Stimulated activated CD8-positive, alpha-beta memory T cell treated with anti-CD3 and anti-CD28 coated beads, Interleukin-15, amount 100 ng/mL, for 48 hours (primary cell): ENCODE data around the gene SHB.

Experiments used
- DNase-seq, 2 donors: peaks; one replicate each; pipeline ENCODE4 v3.0.0-alpha.2; 2020; ENCODE audit warnings: low read depth in 2 of 2

SHB gene

DNA sequence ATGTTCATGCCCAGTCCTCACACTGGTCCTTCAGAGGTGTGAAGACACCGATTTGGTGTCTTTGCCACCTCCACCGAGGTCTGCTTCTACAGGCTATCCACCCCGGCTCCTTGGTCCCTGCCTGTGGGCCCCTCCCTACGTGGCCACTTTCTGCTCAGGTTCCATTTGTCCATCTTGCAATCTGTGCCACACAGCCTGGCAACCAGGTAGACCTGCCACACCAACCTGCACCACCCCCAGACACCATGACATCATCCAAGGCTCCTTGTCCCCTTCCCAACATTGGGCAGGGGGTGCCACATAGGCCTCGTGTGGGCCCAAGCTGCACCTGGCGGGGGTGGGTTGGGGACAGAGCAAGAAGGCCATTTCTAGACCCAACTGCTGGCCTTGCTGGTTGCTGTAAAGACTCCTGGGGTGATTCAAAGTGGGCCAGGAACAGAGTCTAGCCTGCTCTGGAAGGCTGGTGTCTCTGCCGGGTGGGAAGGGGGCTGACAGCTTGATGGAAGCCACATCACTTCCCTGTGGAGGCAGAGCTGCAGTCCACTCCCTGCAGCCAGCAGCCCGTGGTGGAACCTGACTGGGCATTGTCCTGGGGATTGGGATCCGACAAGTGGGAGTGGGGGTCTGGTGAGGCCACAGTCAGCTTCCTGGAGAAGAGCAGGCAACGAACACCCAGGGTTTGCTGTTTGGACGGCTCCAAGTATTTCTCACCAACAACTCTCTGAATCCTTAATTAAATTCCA, 99.3 kb downstream of the SHB start:
- DNase-seq, result no peak

DNA sequence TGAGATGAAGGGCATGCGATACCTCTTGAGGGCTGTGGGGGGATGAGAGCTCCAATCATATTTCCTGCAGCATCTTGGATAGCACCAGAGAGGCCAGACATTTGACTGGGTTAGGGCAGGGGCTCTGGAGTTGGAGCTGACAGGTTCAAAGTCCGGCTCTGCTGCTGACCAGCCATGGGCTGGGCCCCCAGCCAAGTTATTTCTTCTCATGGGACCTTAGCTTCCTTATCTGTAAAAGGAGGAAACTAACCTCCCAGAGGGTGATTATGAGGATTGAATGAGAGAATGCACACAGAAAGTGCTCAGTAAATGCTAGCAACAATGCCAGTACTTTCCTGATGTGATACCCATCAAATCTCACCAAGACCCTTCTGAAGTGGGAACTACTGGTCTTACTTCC, 99.9 kb downstream of the SHB start:
- DNase-seq, result no peak

DNA sequence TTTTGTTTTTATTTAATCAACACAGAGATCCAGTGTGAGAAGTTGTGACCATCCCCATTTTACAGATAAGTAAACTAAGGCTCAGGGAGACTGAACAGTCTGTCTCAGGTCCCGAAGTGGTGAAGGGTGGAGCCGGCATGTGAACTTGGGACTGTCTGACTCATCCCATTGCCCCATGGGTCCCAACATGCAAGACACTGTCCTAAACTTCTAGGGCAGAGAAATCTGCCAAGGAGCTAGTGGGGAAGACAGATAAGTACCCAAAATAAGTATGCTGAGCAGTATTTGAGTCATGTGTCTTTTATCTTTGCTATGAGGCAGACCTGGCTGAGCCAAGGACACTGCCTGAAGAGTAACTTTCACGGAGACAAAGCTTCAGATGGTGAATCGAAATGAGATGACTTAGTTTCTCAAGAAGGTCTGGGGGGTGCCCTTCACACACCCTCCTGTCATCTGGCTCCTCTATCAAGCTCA, 100.8 kb downstream of the SHB start:
- no peak for DNase-seq

DNA sequence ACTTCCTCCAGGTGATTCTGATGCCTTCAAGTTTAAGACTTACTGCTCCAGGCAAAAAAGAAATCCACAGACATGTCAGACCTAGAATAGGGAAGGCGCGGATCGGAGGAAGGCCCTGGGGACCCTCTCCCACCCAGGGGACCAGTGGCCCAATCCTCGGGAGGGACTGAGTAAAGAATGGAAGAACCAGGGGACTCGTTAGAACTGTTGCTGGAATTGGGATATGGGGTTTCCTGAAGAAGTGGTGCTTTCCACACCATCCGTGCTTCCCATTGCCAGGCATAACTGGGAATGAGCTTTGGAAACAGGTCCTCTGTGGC, 101.3 kb downstream of the SHB start:
- no peak for DNase-seq

DNA sequence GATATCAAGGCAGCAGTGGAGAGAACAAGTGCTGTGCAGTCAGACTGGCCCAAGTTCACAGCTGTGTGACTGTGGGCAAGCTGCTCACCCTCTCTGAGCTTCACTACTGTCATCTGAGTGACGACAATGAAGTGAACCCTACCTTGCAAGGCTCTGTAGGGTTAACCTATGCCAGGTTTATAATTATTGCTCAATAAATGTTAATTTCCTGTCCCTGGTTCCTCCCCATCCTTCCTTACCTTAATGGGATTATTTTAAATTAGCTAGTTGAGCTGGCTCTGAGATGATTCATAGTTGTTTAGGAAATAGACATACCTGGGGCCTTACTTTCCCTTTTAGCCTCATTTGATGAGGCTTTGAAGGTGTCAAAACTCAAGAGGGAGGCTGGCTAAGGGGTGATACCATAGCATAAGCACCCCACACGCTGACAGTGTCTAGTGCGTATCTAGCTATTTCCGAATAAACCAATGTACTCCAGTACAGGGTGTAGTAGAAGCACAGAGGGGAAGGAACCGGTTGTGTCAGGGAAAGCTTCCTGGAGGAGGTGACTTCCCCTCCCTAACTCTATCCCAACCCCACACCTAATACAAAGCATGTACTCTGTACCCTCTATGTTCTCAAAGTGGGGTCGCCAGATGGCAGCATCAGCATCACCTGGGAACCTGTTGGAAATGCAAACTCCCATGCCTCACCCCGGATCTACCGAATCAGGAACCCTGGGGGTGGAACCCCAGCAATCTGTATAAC, 101.8 kb downstream of the SHB start:
- no peak for DNase-seq

DNA sequence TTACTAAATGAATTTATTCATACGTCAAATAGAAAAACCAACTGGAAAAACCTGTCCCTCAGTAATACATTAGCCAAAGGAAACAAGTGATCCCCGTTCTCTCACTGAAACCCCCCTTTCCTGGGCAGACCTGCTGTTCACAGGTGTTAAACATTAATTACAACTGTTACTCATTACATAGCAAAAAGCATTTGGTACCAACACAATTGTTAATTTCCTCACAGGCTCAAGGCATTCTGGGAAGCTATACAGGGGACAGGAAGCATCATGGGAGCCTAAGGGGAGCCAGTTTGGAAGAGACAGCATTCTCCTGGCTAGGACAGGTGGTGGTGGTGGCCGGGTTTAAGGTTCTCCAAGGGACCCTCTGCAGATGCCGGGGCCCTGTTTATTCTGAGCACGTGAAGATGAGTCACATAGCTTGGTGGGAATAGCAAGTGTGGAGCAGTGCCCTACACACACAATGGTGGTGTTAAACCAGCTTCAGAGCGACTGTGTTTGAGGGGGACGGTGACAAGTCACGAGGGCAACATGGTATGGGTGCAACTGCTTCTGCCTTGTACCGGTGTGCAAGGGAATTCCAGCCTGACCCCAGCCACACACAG, 102.5 kb downstream of the SHB start:
- DNase-seq, result no peak

DNA sequence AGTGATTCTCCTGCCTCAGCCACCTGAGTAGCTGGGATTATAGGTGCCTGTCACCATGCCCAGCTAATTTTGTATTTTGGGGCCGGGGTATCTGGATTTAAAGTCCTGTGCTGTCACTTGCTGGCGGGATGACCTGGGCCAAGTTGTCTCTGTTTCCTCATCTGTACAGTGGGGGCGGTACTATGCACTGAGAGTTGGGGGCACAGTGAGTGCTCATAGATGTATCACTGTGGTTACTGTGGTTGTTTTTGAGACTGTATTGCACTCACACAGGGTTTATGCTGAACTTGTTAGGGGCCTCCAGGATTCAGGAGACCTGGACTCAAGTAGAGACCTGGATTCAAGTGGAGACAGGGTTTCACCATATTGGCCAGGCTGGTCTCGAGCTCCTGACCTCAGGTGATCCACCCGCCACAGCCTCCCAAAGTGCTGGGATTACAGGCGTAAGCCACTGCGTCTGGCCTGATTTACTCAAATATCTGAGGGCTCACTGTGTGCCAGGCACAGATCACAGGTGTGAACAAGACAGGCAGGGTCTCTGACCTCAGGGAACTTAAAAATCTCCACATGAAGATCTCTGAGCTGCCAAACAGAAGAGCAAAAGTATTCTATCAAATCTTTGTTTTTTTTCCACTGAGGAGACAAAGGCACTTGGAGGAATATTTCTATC, 103.2 kb downstream of the SHB start:
- peak in 1 of 2 donors; percentile 29 for DNase-seq

DNA sequence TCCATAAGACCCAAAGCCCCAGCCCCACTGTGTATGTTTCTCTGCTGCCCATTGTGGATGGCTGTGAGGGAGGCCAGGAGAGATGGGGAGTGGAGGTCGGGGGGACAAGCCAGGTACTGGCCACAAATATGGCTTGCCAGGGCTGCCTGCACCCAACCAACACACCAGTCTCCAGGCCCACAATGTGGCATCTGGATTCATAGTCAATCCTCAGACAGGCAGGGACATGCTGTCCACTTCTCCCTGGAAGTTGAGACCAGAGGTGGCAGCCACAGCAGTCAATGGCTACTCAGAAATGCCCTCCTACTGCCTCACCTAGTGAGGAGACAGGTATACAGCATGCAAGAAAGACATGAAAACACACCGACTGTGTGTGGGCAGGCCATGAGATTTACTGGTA, 103.9 kb downstream of the SHB start:
- no peak for DNase-seq

DNA sequence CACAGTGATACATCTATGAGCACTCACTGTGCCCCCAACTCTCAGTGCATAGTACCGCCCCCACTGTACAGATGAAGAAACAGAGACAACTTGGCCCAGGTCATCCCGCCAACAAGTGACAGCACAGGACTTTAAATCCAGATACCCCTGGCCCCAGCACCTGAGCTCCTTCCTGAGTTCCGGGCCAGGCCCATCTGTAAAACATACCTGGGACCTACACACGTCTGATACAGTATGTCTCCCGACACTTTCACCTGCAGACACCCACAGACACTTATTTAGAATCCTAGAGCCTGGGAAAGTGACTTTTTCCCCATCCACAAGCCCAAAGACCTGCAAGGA, 104.3 kb downstream of the SHB start:
- no peak for DNase-seq

DNA sequence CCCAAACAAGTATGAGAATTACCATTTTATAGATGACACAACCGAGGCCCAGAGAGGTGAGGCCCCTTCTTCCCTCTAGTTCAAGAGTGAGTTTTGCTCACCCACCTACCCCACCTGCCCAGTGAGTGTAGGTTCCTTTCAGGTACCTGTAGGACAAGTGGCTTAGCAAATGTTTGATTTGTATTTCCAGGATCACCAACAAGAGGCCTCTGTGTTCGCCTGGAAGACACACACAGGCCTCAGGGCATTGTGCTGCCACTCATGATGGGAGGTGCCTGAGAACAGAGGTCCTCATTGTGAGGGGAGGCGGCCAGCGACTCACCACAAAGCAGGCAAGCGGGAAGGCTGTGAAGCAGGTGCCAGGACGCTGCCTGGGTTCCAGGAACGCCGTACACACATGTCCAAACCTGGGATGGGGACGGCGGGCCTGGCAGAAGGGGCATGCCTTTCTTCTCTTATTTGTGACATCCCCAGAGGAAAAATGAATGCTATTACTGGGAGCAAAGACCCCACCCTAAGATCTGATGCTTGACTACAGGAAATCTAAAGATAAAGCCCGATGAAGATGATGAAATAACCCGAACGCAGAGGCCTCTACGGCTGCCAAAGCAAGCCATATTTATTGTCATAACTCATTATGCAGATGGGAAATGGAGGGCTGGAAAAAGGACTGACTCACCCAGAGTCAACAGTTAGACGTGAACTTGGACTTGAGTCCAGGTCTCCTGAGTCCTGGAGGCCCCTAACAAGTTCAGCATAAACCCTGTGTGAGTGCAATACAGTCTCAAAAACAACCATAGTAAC, 104.9 kb downstream of the SHB start:
- DNase-seq, result peak in 1 of 2 donors; percentile 11

DNA sequence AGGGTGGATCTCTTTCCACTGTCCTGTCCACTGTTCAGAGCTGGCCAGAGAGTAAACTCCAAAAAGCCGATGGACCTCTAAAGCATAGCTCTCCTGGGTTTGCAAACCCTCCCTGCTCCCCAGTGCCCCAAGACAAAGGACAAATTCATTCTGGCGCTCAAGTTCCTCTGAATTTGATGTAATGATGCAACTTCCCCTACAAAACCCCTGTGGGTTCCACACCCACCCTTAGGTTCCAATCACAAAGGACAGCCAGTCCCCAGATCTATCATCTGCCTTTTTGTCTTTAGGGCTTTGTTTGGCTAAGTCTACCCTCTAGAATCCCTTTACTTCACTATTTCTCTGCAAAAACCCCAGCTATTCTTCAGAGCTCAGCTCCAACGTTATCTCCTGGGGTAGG, 107.7 kb downstream of the SHB start:
- no peak for DNase-seq

DNA sequence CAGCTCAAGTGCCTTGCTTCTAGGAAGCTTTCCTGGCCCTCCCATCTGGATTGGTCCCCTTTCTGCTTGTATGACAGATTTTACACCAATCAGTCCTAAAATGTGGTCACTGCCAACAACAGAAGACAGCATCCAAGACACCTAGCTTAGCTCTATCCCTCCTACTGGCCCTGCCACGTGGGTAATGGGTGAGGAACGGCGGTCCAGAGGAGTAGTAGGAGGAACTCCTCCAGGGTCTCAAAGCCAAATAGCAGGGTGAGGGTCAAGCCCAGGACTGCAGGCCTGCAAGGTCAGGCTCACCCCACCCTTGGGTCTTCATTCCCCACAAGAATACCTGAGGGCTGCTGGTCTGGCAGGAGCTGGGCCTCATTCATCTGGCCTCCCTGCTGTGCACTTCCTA, 108.4 kb downstream of the SHB start:
- no peak for DNase-seq

DNA sequence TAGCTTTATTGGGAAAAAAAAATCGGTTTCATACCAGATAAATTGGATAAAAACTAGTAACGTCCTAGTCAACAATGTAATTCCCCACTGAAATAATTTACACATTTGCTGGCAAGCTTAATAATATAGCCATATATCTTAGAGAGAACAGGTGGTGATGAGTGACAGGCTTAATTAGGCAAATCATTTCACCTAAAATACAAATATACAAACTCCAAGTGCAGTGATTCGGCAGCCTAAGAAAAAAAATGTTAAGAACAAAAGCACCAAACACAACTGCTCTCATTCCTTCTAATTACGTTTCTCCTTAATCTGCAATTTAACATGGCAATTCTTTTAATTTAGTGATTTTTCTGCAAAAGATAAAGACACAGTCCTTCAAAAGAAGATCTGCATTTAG, 109.1 kb downstream of the SHB start:
- DNase-seq, result no peak

DNA sequence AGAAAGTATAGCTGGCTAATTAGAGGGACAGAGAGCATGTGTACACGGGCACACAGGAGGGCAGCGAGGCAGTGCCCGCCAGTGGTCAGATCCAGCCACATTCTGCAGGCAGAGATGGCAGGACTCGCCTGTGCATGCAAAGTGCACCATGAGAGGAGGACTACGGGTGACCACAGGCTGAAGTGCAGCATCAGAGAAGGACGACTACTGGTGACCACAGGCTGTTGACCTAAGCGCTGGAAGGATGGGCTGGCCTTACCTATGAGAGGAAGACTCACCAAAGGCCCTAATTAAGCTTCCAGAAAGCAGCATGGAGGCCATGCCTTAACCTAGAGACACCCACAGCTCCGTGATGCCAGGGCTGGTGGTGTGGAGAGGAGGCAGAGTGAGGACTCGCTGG, 110.9 kb downstream of the SHB start:
- no peak for DNase-seq

DNA sequence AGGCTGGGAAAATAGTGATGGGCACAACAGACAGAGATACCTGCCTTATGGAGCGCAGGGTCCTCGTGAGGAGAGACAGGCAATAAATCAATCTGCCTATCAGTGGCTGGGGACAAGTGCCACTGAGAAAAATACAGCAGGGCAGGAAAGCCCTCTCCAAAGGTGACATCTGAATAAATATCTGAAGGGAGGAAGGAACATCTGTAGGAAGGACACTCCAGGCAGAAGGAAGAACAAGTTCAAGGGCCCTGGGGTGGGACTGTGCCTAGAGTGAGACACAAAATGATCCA, 111.4 kb downstream of the SHB start:
- DNase-seq, result no peak

DNA sequence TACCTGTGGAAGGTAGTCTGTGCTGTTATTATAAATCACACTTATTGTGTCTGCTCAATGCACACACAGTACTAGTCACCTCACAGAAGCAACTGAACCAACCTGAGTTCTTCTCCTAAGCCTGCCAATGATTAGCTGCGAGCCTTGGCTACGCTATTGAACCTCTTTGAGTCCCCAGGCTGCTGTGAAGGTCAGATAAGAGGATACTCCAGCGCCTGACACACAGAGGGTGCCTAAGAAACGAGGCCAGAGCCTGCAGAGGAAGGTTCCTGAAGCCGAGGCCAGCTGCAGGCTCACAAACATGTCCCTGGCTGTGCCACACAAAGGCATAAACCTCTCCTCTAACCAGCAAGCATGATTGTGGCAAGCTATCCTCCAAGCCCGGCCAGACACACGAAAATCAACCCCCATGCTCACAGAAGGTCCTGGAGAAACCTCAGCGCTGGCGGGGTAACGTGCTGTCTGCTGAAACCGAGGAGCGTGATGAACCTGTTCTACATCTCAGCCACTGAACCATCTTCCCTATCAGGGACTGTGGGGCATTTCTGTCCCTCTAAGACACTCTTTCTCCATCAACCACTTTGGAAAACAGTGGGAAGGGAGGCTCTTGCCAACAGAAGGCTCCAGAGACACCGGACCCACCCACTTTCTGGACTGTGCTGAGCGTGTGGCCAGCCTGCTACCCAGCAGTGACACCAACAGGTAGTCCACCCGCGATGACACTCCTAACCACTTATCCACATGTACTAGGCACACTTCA, 111.9 kb downstream of the SHB start:
- DNase-seq, result no peak

DNA sequence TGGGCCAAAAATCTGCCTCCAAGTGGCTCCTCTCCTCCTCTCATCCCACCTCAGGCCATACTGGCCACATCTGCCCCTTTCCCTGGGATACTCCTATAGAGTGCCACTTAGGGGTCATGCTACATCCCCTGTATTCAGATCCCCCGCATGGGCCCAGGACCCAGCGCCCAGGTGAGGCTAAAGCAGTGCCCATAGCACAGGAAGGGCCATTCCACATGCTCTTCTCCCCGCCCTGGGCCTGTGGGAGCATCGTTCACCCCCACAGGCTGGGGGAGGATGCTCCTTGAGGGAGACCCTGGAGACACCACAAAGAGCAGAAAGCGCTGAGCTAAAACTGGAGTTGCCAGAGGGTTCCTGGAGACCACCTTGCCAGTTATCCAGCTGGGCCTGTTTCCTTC, 112.6 kb downstream of the SHB start:
- no peak for DNase-seq

DNA sequence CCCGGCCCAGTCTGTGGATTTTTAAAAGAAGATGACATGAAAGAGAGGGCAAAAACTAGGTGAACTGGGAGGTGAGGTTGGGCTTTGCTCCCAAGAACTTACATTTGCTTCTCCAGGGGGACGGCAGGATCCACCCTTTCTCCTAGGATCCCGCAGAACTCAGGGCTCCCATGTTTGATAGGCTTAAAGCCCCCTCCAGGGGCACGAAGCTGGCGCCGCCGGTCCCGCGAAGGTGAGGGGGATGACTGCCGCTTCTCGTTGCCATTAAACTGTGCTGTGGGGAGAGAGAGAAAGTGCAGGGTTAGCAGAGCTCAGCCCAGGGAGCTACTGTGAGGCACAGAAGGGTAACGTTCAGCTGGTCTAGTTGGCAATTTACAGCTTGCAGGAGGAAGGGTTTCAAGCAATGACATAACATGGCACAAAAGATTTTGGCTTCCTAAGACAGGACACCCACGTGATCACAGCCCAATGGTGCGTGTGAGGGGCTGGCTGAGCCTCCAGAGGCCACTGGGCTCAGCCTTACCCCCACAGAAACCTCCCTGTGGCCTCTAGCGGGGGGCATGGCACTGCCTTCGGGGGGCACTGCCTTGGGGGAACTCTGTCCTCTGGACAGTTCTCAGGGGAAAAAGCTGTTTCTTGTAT, 113.1 kb downstream of the SHB start:
- no peak for DNase-seq

DNA sequence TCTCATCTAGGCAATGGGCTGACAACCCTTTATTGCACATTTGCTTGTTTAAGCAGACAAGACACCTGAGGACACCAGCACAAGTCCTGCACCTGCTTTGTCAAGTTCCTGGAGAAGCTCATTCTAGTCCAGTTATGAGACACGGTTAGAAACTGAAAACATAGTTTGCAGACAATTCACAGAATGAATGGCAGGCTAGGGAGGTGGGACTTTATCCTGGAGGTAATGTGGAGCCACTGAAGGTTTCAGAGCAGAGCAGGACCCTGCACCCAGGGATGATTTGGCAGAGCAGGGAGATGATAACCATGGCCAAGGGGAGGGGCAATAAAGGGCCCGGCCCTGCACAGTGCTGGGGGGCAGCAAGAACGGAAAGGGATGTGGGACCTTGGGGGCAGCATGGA, 114.4 kb downstream of the SHB start:
- DNase-seq, result no peak

DNA sequence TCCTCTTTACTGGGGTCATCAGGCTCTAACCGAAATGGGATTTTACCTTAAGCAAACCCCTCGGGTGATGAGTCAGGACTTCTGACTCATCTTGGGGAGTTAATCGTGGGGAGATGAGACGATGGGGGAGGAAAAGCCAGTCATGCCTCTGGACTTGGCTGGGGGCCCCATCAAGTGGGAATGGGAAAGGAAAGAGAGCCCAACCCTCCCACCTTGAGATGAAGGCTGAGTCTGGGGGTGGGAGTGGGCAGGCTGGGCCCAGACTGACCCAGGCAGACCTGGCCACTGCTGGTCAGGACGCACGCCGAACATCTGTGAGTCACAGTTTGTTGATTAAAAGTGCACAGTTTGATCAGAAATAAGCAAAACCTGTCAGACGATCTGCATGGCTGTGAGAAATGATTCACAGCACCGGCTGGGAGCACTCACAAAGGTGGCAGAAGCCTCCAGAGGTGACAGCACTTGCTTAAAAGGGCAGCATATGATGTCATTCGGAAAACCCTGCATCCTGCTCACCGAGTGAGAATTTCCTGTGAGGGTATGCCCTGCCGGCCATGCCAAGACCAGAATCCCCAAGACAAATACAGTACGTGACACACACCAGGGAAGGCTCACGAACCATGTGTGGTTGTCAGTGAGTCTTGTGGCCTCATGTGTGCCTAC, 115.1 kb downstream of the SHB start:
- DNase-seq, result peak; percentile 43 to 49
